LNCaP clone FGC (cell line): ENCODE measurements around the gene PRDM16.

Source experiments
- DNase-seq: peaks from one replicate; pipeline ENCODE4 v3.0.0-alpha.2; 2011; ENCODE audit warnings: low read depth
- H3K4me3 ChIP-seq: 2 replicates; pipeline ENCODE4 v1.5.1; 2011; ENCODE audit warnings: mild to moderate bottlenecking, low read depth, low read length, control low read depth
- CTCF ChIP-seq: IDR thresholded peaks from 2 replicates; pipeline ENCODE4 v1.5.1; 2012; ENCODE audit warnings: mild to moderate bottlenecking; ENCODE audit not compliant: control insufficient read depth, insufficient read depth; ENCODE audit errors: extremely low read depth

Gene PRDM16

GRCh38 chr1:3265835-3266805, 197.1 kb downstream of the PRDM16 start:
- no peak for TF ChIP-seq CTCF
- no peak overlapping the region for H3K4me3 ChIP-seq

GRCh38 chr1:3266870-3267549, 198.0 kb downstream of the PRDM16 start:
- TF ChIP-seq CTCF: no peak
- H3K4me3 ChIP-seq: no peak overlapping the region
- DNase-seq: no peak

More at GRCh38 chr1:3265835-3266805, 197.1 kb downstream of the PRDM16 start:
- no peak for DNase-seq

GRCh38 chr1:3267550-3268270, 198.7 kb downstream of the PRDM16 start:
- H3K4me3 ChIP-seq: no peak overlapping the region
- no peak for TF ChIP-seq CTCF
- no peak for DNase-seq

GRCh38 chr1:3268281-3268680, 199.3 kb downstream of the PRDM16 start:
- TF ChIP-seq CTCF: no peak
- H3K4me3 ChIP-seq: no peak overlapping the region
- no peak for DNase-seq

- no peak overlapping the region for H3K4me3 ChIP-seq
- no peak for DNase-seq
- TF ChIP-seq CTCF: no peak
These were observed 201.6 kb downstream of the PRDM16 start for GRCh38 chr1:3270403-3271245.

- TF ChIP-seq CTCF: no peak
- no peak for DNase-seq
- H3K4me3 ChIP-seq: no peak overlapping the region
These were observed 202.9 kb downstream of the PRDM16 start for GRCh38 chr1:3271866-3272265.
